ENCODE results near the gene BMP6. TPM values are rescaled to one million over a fixed set of nuclear protein-coding genes. Genes with fewer than 3 reads are reported as not detected.

BMP6 gene
- total RNA-seq, 2 experiments from 2014 or later = 0.38 to 1.1 TPM

DNA sequence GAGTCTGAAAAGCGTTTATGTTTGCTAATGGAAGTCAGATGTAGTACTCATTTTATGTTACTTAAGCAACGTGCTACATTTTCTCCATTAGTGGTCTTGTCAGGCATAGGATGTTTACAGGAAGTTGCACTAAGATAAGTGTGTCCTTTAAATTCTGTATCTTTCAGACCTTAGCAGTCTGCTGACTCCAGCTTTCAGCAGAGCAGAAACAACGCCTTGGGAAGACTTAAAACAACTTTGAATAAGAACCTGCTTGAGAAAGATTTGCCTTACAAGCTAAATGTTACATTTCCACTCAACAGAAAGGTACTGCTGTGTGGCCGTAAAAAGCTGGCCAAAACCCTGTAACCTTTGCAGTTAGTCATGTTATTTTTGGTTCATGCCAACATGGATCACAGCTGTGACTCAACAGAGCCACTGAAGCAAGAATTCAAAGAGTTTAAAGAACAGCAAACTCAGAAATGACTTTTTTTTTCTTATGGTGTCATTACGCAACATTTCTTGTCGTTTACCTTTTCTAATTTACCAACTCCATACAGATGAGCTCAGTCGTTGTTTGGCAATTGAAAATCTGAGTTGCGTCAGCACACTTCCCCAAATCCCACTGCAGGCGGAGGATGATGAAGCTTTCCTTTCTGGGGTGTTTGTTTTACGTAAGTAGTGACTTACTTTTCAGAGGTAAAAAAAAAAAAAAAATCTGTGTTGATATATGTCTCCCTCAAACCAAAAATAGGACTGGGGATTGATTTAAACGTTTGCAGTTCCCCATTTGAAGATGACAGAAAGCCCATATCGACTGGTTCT is 27.9 kb upstream of the BMP6 start:
- no peaks in the 10 kb centered on the region for H3K36me3 ChIP-seq (ENCODE audit: insufficient read depth, low read length)
- intact Hi-C loops (cut with micrococcal nuclease; ENCODE audit: unreplicated experiment) = no loop called here
- peak overlapping the region; percentile 81 for H2AFZ ChIP-seq (ENCODE audit: low read length)
- POLR2A ChIA-PET = interaction anchor here (0.6 kb wide), 1 partner anchor 475 kb away, joined by 3 read pairs; no protein-coding TSS in a partner anchor
- H3K4me3 ChIP-seq (ENCODE audit: low read depth, low read length, poor library complexity, severe bottlenecking) = no peak overlapping the region
- no peaks in the 10 kb centered on the region for H4K20me1 ChIP-seq (ENCODE audit: insufficient read depth, low read length)
- no peaks in the 10 kb centered on the region for H3K9me2 ChIP-seq (ENCODE audit: insufficient read depth, low read length)
- peaks cover 8% of the 10 kb centered on the region for H3K4me1 ChIP-seq (ENCODE audit: insufficient read depth, low read length, poor library complexity, severe bottlenecking)
- DNase-seq (ENCODE audit: low spot score) = no peak
- CTCF ChIA-PET (ENCODE audit: unreplicated experiment) = no interaction called here
- no TSS peak for BruUV-seq (replicated peaks)
- H3K79me2 ChIP-seq (ENCODE audit: insufficient read depth, low read depth, low read length) = no peaks in the 10 kb centered on the region
- no peaks in the 10 kb centered on the region for H3K9me3 ChIP-seq (ENCODE audit: low read length)
- H3K4me2 ChIP-seq (ENCODE audit: low read length) = peak overlapping the region; percentile 35
- H3K27ac ChIP-seq (ENCODE audit: low read depth, low read length, poor library complexity, severe bottlenecking) = no peak overlapping the region
- no peak for TF ChIP-seq EZH2phosphoT487 (IDR thresholded peaks at IDR 0.05; ENCODE audit: borderline replicate concordance, low read depth, low read length)
- TF ChIP-seq, protein P1, sequence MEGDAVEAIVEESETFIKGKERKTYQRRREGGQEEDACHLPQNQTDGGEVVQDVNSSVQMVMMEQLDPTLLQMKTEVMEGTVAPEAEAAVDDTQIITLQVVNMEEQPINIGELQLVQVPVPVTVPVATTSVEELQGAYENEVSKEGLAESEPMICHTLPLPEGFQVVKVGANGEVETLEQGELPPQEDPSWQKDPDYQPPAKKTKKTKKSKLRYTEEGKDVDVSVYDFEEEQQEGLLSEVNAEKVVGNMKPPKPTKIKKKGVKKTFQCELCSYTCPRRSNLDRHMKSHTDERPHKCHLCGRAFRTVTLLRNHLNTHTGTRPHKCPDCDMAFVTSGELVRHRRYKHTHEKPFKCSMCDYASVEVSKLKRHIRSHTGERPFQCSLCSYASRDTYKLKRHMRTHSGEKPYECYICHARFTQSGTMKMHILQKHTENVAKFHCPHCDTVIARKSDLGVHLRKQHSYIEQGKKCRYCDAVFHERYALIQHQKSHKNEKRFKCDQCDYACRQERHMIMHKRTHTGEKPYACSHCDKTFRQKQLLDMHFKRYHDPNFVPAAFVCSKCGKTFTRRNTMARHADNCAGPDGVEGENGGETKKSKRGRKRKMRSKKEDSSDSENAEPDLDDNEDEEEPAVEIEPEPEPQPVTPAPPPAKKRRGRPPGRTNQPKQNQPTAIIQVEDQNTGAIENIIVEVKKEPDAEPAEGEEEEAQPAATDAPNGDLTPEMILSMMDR (conservative IDR thresholded peaks at IDR 0.05; ENCODE audit: low read length) = no peak

- CTCF ChIA-PET (ENCODE audit: unreplicated experiment) = no interaction called here
- BruUV-seq (replicated peaks) = no TSS peak
- H2AFZ ChIP-seq (ENCODE audit: low read length) = no peak overlapping the region
- no peak overlapping the region for H3K27ac ChIP-seq (ENCODE audit: low read depth, low read length, poor library complexity, severe bottlenecking)
- TF ChIP-seq, protein P1 (conservative IDR thresholded peaks at IDR 0.05; ENCODE audit: low read length) = no peak
- TF ChIP-seq EZH2phosphoT487 (IDR thresholded peaks at IDR 0.05; ENCODE audit: borderline replicate concordance, low read depth, low read length) = no peak
- no peaks in the 10 kb centered on the region for H3K79me2 ChIP-seq (ENCODE audit: insufficient read depth, low read depth, low read length)
- intact Hi-C loops (cut with micrococcal nuclease; ENCODE audit: unreplicated experiment) = no loop called here
- H4K20me1 ChIP-seq (ENCODE audit: insufficient read depth, low read length) = no peaks in the 10 kb centered on the region
- H3K4me3 ChIP-seq (ENCODE audit: low read depth, low read length, poor library complexity, severe bottlenecking) = no peak overlapping the region
- peaks cover 8% of the 10 kb centered on the region for H3K4me1 ChIP-seq (ENCODE audit: insufficient read depth, low read length, poor library complexity, severe bottlenecking)
- DNase-seq (ENCODE audit: low spot score) = no peak
- no peaks in the 10 kb centered on the region for H3K9me2 ChIP-seq (ENCODE audit: insufficient read depth, low read length)
- H3K9me3 ChIP-seq (ENCODE audit: low read length) = no peaks in the 10 kb centered on the region
- H3K36me3 ChIP-seq (ENCODE audit: insufficient read depth, low read length) = no peaks in the 10 kb centered on the region
- H3K4me2 ChIP-seq (ENCODE audit: low read length) = no peak overlapping the region
- POLR2A ChIA-PET = no interaction called here
These were observed 24.6 kb upstream of the BMP6 start for GRCh38 chr6:7701212-7701834.

All from OCI-LY7 (cell line).